OCI-LY7 (cell line): ENCODE data around the gene C18orf32. TPM values are rescaled to one million over a fixed set of nuclear protein-coding genes. Genes with fewer than 3 reads are reported as not detected.
"Not testable (repeated sequence)": the region's sequence is repeated elsewhere in the genome, so short reads cannot be mapped to it uniquely, and the experiment has no call there.

ENCODE experiments used
- BruUV-seq: library from RNA; stranded (reverse); fragments of 400-500 nt; replicated peaks from 2 replicates; lab custom pipeline; 2021; lab: Mats Ljungman, UMichigan
- CTCF ChIA-PET: fragments of 300-600 bp; sonication (Branson Sonifier 250); formaldehyde crosslinking; loops from one replicate; lab custom pipeline; 2022; ENCODE audit warnings: antibody characterized with exemption; ENCODE audit not compliant: unreplicated experiment; lab: Charles Lee
- POLR2A ChIA-PET: fragments of 300-600 bp; sonication (Branson Sonifier 250); formaldehyde crosslinking; loops from one replicate; lab custom pipeline; 2022; ENCODE audit warnings: antibody characterized with exemption; lab: Charles Lee
- DNase-seq: peaks from one replicate; pipeline ENCODE4 v3.0.0-alpha.2; 2015; ENCODE audit warnings: low spot score
- H2AFZ ChIP-seq: fragments of 200-600 bp; sonication (generic), shearing (Covaris generic); 2 replicates; pipeline ENCODE4 v1.6.1; 2014; ENCODE audit warnings: mild to moderate bottlenecking, antibody characterized with exemption, low read length, moderate library complexity
- H3K27ac ChIP-seq: fragments of 200-600 bp; sonication (generic); 2 replicates; pipeline ENCODE4 v1.5.1; 2014; ENCODE audit warnings: mixed run types, low read depth, mild to moderate bottlenecking, moderate library complexity, low read length, inconsistent platforms; ENCODE audit not compliant: poor library complexity, severe bottlenecking
- H3K36me3 ChIP-seq: fragments of 200-600 bp; sonication (generic); 2 replicates; pipeline ENCODE4 v1.6.1; 2014; ENCODE audit warnings: mild to moderate bottlenecking, antibody characterized with exemption, low read length, moderate library complexity, mixed read lengths; ENCODE audit not compliant: insufficient read depth
- H3K4me1 ChIP-seq: fragments of 200-600 bp; sonication (generic); 2 replicates; pipeline ENCODE4 v1.5.1; 2014; ENCODE audit warnings: mild to moderate bottlenecking, low read length; ENCODE audit not compliant: insufficient read depth, poor library complexity, severe bottlenecking
- H3K4me2 ChIP-seq: fragments of 200-600 bp; sonication (generic); 2 replicates; pipeline ENCODE4 v1.6.1; 2014; ENCODE audit warnings: mild to moderate bottlenecking, low read length
- H3K4me3 ChIP-seq: fragments of 200-600 bp; sonication (generic); 2 replicates; pipeline ENCODE4 v1.5.1; 2014; ENCODE audit warnings: mild to moderate bottlenecking, low read depth, low read length; ENCODE audit not compliant: poor library complexity, severe bottlenecking
- H3K79me2 ChIP-seq: fragments of 200-600 bp; sonication (generic); 2 replicates; pipeline ENCODE4 v1.6.1; 2016; ENCODE audit warnings: low read depth, mild to moderate bottlenecking, low read length, moderate library complexity, mixed read lengths; ENCODE audit not compliant: insufficient read depth
- H3K9me2 ChIP-seq: fragments of 200-600 bp; sonication (generic); 2 replicates; pipeline ENCODE4 v1.6.1; 2016; ENCODE audit warnings: mild to moderate bottlenecking, low read length, mixed read lengths; ENCODE audit not compliant: insufficient read depth
- H3K9me3 ChIP-seq: fragments of 200-600 bp; sonication (generic); 2 replicates; pipeline ENCODE4 v1.6.1; 2014; ENCODE audit warnings: mild to moderate bottlenecking, mixed run types, low read length, mixed read lengths
- H4K20me1 ChIP-seq: fragments of 200-600 bp; sonication (generic); 2 replicates; pipeline ENCODE4 v1.6.1; 2014; ENCODE audit warnings: mild to moderate bottlenecking, antibody characterized with exemption, low read length, moderate library complexity, mixed read lengths; ENCODE audit not compliant: insufficient read depth
- EZH2phosphoT487 ChIP-seq: fragments of 200-600 bp; sonication (generic); IDR thresholded peaks from 2 replicates; pipeline ENCODE4 v1.6.1; 2018; ENCODE audit warnings: low read depth, borderline replicate concordance, mild to moderate bottlenecking, mixed run types, antibody characterized with exemption, low read length, moderate library complexity, mixed read lengths
- intact Hi-C: fragments of 100-400 bp; cut with micrococcal nuclease; formaldehyde crosslinking; loops from one replicate; pipeline ENCODE4 v1.10.0; 2022; ENCODE audit not compliant: unreplicated experiment
- total RNA-seq, 2 experiments: library from RNA; depleted of rRNA in 1 of 2; stranded (reverse); fragments of >200 nt in 1 of 2; shearing (Covaris generic) in 1 of 2; gene quantifications; 2 replicates each; pipeline ENCODE4 v1.2.3, GENCODE V29; 2014 to 2022
- TF ChIP-seq, protein P1 (sequence below): fragments of 200-600 bp; sonication (generic); conservative IDR thresholded peaks from 2 replicates; pipeline ENCODE4 v1.5.1; 2014; ENCODE audit warnings: mild to moderate bottlenecking, antibody characterized with exemption, low read length, moderate library complexity, mixed read lengths

C18orf32 gene
- total RNA-seq, 2 experiments from 2014 or later, result 6.8 to 11.1 TPM

DNA sequence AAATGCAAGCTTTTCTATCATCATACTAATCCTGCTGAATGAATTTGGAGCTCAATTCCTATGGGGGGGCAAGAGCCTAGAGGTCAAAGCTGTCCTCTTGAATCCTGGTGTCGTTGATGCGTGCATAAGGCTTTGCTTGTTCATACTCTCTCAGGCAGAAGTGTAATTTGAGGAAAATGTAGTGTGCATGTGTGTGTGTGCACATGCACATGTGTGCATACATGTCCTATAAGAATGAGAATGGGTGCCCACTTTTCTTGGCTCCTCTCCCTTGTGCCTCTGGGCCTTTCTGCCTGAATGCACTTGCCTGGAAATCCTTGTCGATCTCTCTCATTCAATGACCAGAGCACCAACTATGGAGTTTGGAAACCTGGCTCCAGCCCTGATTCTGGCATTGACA, 28.5 kb upstream of the C18orf32 start:
- H3K4me1 ChIP-seq, result no peaks in the 10 kb centered on the region
- no peak overlapping the region for H3K27ac ChIP-seq
- TF ChIP-seq, protein P1, sequence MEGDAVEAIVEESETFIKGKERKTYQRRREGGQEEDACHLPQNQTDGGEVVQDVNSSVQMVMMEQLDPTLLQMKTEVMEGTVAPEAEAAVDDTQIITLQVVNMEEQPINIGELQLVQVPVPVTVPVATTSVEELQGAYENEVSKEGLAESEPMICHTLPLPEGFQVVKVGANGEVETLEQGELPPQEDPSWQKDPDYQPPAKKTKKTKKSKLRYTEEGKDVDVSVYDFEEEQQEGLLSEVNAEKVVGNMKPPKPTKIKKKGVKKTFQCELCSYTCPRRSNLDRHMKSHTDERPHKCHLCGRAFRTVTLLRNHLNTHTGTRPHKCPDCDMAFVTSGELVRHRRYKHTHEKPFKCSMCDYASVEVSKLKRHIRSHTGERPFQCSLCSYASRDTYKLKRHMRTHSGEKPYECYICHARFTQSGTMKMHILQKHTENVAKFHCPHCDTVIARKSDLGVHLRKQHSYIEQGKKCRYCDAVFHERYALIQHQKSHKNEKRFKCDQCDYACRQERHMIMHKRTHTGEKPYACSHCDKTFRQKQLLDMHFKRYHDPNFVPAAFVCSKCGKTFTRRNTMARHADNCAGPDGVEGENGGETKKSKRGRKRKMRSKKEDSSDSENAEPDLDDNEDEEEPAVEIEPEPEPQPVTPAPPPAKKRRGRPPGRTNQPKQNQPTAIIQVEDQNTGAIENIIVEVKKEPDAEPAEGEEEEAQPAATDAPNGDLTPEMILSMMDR, result no peak
- no peak for TF ChIP-seq EZH2phosphoT487
- H3K9me2 ChIP-seq, result no peaks in the 10 kb centered on the region
- intact Hi-C loops, result no loop called here
- no peaks in the 10 kb centered on the region for H4K20me1 ChIP-seq
- BruUV-seq, result no TSS peak
- H3K9me3 ChIP-seq, result no peaks in the 10 kb centered on the region
- ChIA-PET POLR2A (no interaction called here), CTCF (no interaction called here)
- no peaks in the 10 kb centered on the region for H3K79me2 ChIP-seq
- no peak overlapping the region for H3K4me3 ChIP-seq
- DNase-seq, result no peak
- no peak overlapping the region for H3K4me2 ChIP-seq
- H3K36me3 ChIP-seq, result no peaks in the 10 kb centered on the region
- no peak overlapping the region for H2AFZ ChIP-seq

DNA sequence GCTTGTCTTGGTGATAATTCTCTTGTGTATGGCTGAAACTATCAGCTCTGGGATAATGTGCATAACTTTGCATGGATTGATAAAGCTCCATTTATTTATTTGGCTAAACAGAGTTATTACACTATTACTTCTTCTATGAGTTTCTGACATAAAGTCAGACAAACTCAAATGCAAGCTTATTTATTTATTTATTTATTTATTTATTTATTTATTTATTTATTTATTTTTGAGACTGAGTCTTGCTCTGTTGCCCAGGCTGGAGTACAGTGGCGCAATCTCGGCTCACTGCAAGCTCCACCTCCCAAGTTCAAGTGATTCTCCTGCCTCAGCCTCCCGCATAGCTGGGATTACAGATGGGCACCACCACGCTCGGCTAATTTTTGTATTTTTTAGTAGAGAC, 28.0 kb upstream of the C18orf32 start:
- CTCF ChIA-PET, POLR2A ChIA-PET, H3K4me3 ChIP-seq, H3K4me2 ChIP-seq, H3K36me3 ChIP-seq, BruUV-seq, H3K9me3 ChIP-seq, H3K27ac ChIP-seq, intact Hi-C loops, DNase-seq, H4K20me1 ChIP-seq, H2AFZ ChIP-seq, H3K79me2 ChIP-seq, H3K4me1 ChIP-seq, H3K9me2 ChIP-seq: not testable (repeated sequence)

DNA sequence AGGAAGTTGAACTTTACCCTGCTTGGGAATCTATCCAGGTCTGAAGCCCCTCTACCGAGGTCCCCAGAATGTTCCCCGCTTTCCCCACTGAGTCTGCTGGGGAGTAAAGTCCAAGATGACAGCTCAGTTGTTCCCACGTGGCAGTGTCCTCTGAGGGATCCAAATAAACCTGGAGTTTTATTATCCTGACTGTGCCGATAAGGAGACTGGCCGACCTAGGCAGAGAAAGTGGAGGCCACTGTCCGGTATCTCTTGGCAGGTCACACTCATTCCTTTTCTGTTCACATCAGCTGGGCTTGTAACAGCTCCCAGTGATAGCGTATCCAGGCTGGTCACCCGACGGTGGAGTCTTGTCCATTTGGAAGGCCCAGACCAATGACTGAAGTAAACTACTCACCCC, 27.5 kb upstream of the C18orf32 start:
- Histone ChIP-seq H3K9me3 (no peaks in the 10 kb centered on the region), H3K4me3 (no peak overlapping the region), H3K79me2 (no peaks in the 10 kb centered on the region), H2AFZ (no peak overlapping the region), H3K4me1 (no peaks in the 10 kb centered on the region), H3K4me2 (no peak overlapping the region), H3K36me3 (no peaks in the 10 kb centered on the region), H4K20me1 (no peaks in the 10 kb centered on the region), H3K27ac (no peak overlapping the region), H3K9me2 (no peaks in the 10 kb centered on the region)
- intact Hi-C loops, result no loop called here
- no peak for TF ChIP-seq EZH2phosphoT487
- TF ChIP-seq, protein P1, result no peak
- POLR2A ChIA-PET, result no interaction called here
- CTCF ChIA-PET, result no interaction called here
- no TSS peak for BruUV-seq
- no peak for DNase-seq

DNA sequence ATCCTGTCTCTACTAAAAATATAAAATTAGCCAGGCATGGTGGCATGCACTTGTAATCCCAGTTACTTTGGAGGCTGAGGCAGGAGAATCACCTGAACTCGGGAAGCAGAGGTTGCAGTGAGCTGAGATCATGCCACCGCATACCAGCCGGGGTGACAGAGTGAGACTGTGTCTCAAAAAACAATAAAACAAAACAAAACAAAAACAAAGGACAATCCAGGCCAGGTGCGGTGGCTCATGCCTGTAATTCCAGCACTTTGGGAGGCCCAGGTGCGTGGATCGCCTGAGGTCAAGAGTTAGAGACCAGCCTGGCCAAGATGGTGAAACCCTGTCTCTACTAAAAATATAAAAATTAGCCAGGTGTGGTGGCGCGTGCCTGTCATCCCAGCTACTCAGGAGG, 25.8 kb upstream of the C18orf32 start:
- H3K4me2 ChIP-seq, intact Hi-C loops, H3K79me2 ChIP-seq, H3K36me3 ChIP-seq, H2AFZ ChIP-seq, POLR2A ChIA-PET, H3K27ac ChIP-seq, H3K4me1 ChIP-seq, CTCF ChIA-PET, DNase-seq, H3K9me2 ChIP-seq, H3K4me3 ChIP-seq, H4K20me1 ChIP-seq, BruUV-seq, H3K9me3 ChIP-seq: not testable (repeated sequence)
